ENCODE data around the gene DHODH.

DNA sequence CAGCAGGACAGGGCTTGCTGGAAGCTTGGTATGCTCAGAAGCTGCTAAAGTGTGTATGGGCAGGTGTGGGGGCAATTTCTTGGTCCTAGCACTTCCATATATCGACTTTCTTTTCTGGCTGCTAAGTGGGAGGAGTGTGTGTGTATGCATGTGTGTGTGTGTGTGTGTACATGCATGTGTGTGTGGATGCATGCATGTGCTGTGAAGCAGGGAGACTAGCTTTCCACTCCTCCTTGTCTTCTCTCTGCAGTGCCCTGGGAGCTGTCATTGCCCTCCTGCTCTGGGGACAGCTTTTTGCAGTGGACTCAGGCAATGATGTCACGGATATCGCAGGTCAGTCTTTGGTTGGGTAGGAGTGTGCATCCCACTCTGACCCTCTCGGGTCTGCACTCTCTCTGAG is 47.4 kb downstream of the DHODH start:
- TF ChIP-seq POLR2A (IDR thresholded peaks at IDR 0.05) (no peak), CTCF (IDR thresholded peaks at IDR 0.05 in 4 of 5, conservative IDR thresholded peaks at IDR 0.05 in 1 of 5) (no peak)
